NCI-H345 (cell line): Measurements from ENCODE around the gene CPNE2.
"Not testable (repeated sequence)": the region's sequence is repeated elsewhere in the genome, so short reads cannot be mapped to it uniquely, and the experiment has no call there.

Experiments
- DNase-seq: peaks from one replicate; lab custom pipeline; 2025; lab: John Stamatoyannopoulos, UW

Gene CPNE2

GRCh38 chr16:57091975-57092785, at the start of gene CPNE2:
CPNE2 (plus strand) TSS chr16:57092583; CDS start chr16:57110743, 18,160 bp downstream.
- peak; percentile 31 for DNase-seq

- no peak for DNase-seq
These were observed 49.1 kb upstream of the CPNE2 start for GRCh38 chr16:57043248-57043647.

GRCh38 chr16:57044931-57045693, 47.3 kb upstream of the CPNE2 start:
- no peak for DNase-seq

GRCh38 chr16:57045694-57046381, 46.5 kb upstream of the CPNE2 start:
- DNase-seq = no peak

GRCh38 chr16:57048095-57048494, 44.3 kb upstream of the CPNE2 start:
- no peak for DNase-seq

- no peak for DNase-seq
These were observed 42.7 kb upstream of the CPNE2 start for GRCh38 chr16:57049678-57050077.

GRCh38 chr16:57051696-57052228, 40.6 kb upstream of the CPNE2 start:
- no peak for DNase-seq

- DNase-seq = no peak
These were observed 39.2 kb upstream of the CPNE2 start for GRCh38 chr16:57053206-57053605.

GRCh38 chr16:57054338-57054737, 38.0 kb upstream of the CPNE2 start:
- no peak for DNase-seq

GRCh38 chr16:57054771-57055170, 37.6 kb upstream of the CPNE2 start:
- DNase-seq = no peak

GRCh38 chr16:57055671-57056070, 36.7 kb upstream of the CPNE2 start:
- no peak for DNase-seq

- DNase-seq = no peak
These were observed 34.0 kb upstream of the CPNE2 start for GRCh38 chr16:57058291-57058861.

GRCh38 chr16:57060323-57061083, 31.9 kb upstream of the CPNE2 start:
- DNase-seq = no peak

GRCh38 chr16:57061084-57061905, 31.1 kb upstream of the CPNE2 start:
- DNase-seq = no peak

- DNase-seq = no peak
These were observed 30.1 kb upstream of the CPNE2 start for GRCh38 chr16:57062329-57062728.

GRCh38 chr16:57063189-57063588, 29.2 kb upstream of the CPNE2 start:
- DNase-seq = not testable (repeated sequence)

- DNase-seq = no peak
These were observed 27.4 kb upstream of the CPNE2 start for GRCh38 chr16:57064995-57065394.

GRCh38 chr16:57066625-57067024, 25.8 kb upstream of the CPNE2 start:
- no peak for DNase-seq

- no peak for DNase-seq
These were observed 25.0 kb upstream of the CPNE2 start for GRCh38 chr16:57067347-57067746.

GRCh38 chr16:57069053-57069452, 23.3 kb upstream of the CPNE2 start:
- no peak for DNase-seq
